Ramos (cell line): ENCODE measurements around the gene SYPL1.

Experiments used
- in situ Hi-C: fragments of 300-500 bp; cut with MboI; formaldehyde crosslinking; loops from one replicate; pipeline ENCODE4 v1.14.3; 2022; ENCODE audit warnings: low sequenced_read_pairs; ENCODE audit not compliant: unreplicated experiment

Gene SYPL1

DNA sequence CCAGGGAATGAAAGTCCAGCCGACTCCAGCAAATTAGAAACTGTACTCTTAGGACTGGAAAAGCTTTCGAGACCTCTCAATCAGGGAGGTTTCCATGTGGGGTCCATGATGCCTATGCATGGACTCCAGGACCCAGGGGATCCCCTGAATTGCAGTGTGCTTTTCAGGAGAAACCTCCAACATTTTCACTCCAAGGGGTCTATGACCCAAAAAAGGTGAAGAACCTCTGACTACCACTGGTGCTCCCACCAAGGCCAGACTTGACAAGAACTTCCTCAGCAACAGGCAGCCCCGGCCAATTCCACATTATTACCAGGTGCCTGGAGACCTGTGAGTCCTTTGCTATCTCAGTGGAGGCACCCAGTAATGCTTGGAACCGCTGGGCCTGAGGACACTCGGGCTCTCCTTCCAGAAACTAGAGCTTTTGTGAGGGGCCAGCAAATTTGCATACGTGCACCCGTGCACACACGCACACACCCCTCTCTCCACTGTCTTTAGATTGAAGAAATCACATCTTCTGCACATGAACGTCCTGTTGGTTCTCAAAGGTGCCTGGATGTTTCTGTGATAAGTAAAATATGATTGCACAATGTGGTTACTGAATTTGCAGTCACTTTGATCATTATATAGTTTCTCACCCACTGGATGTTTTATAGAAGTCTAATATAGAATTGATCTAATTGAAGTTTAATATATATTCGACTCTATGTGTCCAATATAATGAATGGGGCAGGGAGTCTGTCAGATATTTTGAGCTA is 54.7 kb downstream of the SYPL1 start:
- in situ Hi-C loops, result loop anchor here (25.0 kb wide), 1 partner anchor 1030 kb away; no protein-coding TSS in a partner anchor

DNA sequence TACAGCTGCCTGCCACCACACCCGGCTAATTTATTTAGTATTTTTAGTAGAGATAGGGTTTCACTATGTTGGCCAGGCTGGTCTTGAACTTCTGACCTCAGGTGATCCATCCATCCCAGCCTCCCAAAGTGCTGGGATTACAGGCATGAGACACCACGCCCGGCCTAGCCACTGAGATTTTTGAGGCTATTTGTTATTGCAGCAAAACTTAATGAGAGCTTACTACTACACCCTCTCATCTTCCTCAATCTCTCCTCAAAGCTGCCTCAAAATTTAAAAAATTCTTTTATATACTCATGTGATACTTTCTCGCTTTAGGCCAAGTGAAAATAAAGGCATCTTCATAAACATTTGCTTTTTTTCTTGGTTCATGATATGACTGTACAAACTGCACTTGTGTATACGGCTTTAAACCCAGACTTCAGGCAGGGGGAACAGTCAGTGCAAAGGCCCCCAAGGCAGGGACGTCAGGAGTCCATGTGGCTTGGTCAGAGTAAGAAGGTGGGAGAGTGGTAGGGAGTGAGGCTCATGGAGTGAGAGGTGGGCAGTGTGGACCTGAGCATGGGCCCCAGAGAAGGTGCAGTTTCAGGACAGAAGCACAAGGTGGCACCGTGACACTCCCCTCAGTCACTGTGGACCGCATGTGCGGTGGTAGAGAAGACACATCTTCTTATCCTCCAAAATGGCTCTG is 55.5 kb downstream of the SYPL1 start:
- in situ Hi-C loops, result loop anchor here (25.0 kb wide), 1 partner anchor 1031 kb away; no protein-coding TSS in a partner anchor

DNA sequence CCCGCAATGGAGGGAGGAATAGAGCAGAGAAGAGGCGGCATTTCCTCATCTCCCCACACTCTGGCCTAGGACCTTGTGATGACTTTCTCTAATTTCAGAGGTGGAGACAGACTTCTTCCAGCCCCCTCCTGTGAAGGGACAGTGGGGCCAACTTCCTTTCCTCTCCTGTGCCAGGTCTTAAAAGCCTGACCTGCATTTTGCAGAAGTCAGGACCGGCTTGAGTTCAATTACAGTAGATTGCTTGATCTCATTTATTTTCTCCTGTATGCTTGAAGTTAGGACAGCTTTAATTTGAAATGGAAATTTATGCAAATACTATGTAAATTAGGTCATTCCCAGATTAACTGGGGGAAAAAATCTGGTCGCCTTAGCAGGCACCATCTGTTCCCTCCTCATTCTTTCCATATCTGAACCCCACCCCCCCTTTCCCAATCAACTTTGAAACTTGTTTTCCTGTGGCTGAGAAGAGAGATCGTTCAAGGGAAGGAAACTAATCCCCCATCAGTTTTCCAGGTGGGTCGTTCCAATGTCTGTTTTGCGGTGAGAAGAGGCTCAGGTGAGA is 57.1 kb downstream of the SYPL1 start:
- in situ Hi-C loops, result loop anchor here (5.0 to 25.0 kb wide), 2 partner anchors 97 to 1032 kb away; no protein-coding TSS in a partner anchor

DNA sequence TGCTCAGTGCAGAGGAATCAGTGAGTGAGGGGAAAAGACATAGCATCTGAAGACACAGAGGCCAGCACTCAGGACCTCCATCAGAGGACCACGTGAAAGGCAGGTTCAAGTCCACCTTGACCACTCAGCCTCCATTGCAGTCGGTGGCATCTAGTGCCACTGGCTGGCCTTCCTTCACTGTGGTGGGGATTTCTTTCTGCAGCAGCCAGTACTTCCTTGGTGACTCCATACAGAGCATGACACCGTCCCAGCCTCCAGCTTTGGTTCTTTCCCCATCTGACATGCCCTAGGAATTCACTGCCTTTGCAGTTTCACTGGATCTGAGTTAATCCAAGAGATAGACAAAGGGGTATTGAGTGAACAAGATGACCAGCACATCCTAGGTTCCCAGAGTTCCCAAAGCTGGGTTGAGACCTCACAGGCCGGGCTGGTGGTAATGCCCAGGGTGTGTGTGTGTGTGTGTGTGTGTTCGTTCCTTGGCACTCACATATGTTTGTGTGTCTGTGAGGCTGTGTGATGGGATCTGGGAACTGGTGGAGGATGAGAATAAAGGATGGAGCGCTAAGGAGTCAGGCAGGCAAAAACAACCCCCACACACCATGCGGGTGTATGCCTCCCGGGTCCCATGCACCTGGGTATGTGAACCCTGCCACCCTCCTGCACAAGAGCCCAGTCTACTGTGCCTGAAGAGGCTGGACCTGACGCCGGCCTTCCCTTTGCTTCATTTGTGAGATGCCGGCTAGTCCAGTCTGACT is 57.8 kb downstream of the SYPL1 start:
- in situ Hi-C loops, result loop anchor here (5.0 to 25.0 kb wide), 2 partner anchors 98 to 1033 kb away; no protein-coding TSS in a partner anchor

DNA sequence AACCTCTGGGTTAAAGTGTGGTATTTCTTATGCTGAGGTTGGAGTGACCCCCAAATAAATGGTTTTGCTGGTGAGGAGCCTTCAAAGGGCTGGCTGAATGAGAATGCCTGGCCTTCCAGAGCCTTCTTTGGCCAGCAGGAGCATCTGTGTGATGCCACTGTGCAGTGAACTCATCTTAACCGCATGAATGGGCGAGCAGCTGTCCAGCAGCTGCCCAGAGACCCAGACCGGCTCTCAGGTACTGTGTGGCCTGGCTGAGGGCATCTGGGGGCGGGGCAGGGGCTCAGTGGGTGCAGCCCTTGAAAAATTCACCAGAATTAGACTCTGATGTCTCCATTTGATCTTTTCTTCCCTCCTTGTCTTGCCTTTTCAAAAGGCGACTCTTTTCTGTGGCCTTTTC is 59.0 kb downstream of the SYPL1 start:
- in situ Hi-C loops, result loop anchor here (5.0 to 25.0 kb wide), 2 partner anchors 99 to 1034 kb away; no protein-coding TSS in a partner anchor

DNA sequence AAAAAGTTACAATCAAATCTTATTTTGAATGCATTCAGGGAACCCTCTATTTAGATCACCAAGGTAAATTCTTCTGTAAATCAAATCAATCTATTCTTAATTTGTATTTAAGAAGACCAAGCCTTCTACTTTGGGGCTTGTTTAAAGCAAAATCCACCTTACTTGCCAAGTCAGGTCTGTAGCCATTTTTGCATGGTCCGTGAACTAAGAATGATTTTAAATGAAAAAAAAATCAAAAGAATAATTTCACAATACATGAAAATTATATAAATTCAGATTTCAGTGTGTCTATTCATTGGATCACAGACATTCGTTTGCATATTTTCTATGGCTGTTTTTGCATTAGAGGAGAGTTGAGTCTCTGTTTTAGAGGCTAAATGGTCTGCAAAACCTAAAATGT is 59.4 kb downstream of the SYPL1 start:
- in situ Hi-C loops, result loop anchor here (5.0 to 25.0 kb wide), 2 partner anchors 100 to 1035 kb away; no protein-coding TSS in a partner anchor

DNA sequence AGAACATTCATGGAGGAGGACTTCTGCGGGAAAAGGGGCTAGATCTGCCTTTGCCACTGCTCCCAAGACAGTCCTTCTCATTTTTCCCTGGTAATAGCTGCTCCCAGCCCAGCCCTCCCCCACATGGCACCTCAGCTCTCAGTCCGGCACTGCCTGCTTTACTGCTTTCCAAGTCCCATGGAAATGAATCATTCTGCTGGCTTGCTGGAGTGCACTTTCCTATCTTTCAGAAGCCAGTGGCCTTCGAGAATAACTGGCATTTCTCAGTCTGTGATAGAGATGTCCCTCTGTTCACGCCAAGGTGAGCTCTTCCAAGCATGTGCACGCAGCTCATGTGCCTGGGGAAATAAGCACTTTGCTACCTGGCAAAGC is 61.4 kb downstream of the SYPL1 start:
- in situ Hi-C loops, result loop anchor here (5.0 to 25.0 kb wide), 2 partner anchors 102 to 1037 kb away; no protein-coding TSS in a partner anchor

DNA sequence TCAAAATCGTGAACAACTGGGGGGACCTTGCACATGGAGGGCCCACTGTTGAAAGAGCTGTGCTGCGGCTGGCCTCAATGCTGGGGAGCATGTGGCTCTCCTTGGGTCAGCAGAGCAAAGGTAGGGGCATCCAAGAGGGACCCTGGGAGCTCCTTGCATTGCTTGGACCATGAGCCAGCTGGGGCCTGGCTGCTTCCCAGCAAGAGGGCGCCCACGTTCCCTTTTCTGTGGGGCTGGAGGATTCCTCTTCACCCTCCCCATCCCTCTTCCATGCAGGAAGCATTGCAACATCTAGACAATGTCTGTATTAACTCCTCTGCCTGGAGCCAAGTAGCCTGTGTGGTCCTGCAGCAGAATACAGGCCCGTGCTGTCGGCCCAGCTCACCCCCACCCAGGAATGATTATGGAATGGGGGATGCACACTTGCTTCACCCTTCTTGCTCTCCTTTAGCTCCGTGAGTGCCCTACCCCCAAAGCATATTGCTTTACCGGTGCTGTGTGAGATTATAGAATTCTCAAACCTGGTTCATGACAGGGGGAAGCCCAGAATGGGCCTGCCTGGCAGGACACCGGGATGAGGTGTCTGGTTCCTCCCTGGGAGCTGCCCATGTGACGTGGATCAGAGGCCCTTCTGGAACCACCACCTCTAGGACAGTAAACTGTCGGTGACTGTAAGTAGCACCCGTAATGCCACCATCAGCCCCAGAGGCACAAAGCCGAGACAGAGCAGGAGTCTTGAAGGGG is 61.9 kb downstream of the SYPL1 start:
- in situ Hi-C loops, result loop anchor here (5.0 to 25.0 kb wide), 2 partner anchors 102 to 1037 kb away; no protein-coding TSS in a partner anchor

DNA sequence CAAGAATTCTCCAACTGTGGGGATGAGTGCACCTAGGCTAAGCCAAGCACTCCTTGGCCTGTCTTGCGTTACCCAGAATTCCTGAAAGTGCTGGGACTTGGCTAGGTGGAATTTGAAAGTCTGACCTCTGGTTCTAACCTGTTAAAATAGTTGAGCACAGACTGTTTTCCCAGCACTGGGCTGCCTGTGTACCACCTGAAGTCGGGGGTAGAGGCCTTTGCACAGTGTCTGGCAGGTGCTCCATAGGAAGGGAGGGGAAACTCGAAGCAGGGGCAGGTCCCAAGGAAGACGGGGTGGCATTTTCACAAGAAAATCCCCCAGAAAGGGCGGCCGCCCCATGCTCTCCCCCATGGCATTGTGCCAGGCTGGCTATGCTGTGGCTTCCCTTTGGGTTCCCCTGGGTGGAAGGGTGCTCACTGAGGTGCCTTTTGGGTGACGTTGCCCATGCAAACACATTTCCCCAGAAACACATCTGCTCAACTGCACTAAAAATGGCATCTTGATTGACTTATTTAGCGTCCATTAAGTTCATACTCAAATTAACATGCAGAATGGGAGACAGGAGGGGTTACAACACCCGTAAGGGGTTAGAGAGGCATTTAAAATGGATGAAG is 62.9 kb downstream of the SYPL1 start:
- in situ Hi-C loops, result loop anchor here (10.0 kb wide), 1 partner anchor 364 kb away; no protein-coding TSS in a partner anchor

DNA sequence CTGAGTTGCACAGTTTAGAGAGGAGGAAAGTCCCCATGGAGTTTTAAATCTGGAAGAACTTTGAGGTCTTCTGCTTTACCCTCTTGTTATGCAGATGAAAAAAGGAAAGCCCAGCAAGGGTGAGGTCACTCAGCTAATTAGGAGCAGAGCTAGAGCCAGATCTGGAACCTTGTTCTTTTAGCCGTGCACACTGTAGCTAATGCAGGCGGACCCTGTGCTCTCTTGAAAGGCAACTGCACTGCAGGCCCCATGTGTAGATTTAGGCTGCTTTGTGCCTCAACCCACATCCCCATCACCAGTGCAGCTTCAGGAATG is 63.4 kb downstream of the SYPL1 start:
- in situ Hi-C loops, result loop anchor here (10.0 kb wide), 1 partner anchor 364 kb away; no protein-coding TSS in a partner anchor

DNA sequence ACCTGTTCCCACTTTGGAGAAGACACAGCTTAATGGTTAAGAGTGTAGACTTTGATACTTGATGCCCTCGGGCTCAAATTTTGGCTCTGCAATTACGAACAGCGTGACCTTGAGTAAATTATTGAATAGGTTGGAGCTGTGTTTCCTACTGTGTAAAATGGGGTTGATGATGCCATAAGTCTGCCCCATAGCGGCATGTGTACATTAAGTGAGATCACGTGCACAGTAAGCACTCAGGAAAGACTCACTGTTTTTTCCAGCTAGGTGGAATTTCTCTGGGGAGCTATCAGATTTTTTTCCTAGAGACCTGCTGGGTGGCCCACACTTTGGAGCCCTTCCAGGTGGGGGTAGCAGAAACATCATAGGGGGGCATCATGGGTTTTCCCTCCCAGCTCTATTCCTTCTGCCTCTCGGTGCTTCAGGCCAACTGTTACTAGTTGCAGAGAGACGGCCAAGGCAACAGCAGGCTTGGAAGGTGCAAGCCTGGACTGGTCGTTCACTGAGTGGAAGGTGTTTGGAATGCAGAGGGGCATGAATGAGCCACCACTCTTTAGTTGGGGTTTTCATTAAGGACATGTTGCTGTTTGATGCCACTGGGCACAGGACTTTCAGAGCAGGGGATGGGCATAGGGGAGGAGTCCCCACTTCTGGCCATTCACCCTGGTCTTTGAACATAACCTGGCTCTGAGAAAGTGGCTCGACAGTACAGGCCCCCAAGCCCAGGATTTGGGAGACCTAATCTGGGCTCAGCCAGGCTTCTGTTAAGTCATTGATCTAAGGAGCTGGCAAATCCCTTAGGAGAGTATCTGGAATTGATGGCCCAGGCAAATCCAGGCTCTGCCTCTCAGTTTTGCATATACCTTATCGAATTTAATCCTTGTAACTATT is 64.0 kb downstream of the SYPL1 start:
- in situ Hi-C loops, result loop anchor here (10.0 kb wide), 1 partner anchor 363 kb away; no protein-coding TSS in a partner anchor

DNA sequence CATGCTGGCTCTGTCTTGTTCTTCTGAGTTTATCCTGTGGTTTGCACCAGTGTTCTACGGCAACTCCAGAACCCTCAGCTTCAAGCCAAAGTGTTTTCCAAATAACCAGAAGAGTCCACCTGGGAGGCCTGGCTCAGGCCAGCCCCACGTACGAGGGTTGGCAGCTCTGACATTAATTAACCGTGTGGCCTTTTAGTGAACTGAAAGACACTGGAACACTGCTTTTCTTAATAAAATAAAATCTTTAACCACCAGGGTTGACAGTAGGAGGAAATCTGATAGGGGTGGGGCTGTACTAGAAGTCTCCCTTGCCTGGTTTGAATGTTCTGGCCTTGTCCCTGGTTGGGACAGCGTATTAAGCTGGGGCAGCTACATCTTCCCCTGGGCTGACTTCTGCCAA is 64.9 kb downstream of the SYPL1 start:
- in situ Hi-C loops, result loop anchor here (10.0 kb wide), 1 partner anchor 362 kb away; no protein-coding TSS in a partner anchor

DNA sequence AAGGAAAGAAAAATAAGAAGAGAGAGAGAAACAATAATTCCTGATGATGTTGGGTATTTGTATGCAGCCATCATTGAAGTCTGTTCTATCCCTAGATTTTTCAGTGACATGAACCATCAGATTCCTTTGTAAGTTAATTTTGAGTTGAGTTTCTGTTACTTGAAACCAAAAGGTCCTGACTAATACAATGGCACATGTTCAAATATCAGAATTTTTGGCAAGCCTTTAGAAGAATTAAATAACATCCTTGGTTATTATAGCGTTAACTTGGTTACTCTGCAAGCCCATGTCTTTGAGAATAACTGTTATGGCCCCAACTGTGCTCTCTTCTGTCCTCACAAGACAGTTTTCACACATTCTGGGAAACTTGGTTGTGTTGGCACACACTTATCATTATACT is 66.5 kb downstream of the SYPL1 start:
- in situ Hi-C loops, result loop anchor here (10.0 kb wide), 1 partner anchor 361 kb away; no protein-coding TSS in a partner anchor

DNA sequence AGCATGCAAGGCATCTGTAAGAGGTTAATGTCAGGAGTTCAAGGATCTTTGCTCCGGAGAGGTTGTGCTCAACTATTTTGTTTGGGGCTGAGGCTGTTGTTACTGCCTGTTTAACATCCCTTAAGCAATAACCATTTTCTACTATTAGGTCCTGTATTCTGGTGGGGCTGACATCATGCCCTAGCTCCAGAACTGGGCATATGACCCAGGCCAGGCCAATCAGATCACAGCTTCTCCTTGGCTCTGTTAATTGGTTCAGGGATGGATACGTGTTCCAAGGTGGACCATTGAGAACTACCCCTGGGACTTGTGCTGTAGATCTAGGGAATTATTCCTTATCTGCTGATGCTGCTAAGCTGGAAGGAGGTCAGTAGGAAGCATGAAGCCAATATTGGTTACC is 67.0 kb downstream of the SYPL1 start:
- in situ Hi-C loops, result loop anchor here (10.0 kb wide), 1 partner anchor 360 kb away; no protein-coding TSS in a partner anchor

DNA sequence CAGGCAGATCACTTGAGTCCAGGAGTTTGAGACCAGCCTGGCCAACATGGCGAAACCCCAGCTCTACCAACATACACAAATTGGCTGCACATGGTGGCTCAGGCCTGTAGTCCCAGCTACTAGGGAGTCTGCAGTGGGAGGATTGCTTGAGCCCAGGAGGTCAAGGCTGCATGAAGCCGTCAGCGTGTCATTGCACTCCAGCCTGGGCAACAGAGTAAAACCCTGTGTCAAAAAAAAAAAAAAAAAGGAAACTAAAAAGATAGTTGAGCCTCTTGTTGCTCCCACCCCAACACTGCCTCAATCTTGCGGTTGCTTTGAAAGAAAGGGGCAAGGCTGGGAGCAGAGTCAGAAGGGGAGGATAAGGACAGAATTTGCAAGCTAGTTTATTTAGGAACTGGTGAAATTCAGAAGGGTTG is 69.9 kb downstream of the SYPL1 start:
- in situ Hi-C loops, result loop anchor here (5.0 to 10.0 kb wide), 3 partner anchors 105 to 357 kb away; no protein-coding TSS in a partner anchor

DNA sequence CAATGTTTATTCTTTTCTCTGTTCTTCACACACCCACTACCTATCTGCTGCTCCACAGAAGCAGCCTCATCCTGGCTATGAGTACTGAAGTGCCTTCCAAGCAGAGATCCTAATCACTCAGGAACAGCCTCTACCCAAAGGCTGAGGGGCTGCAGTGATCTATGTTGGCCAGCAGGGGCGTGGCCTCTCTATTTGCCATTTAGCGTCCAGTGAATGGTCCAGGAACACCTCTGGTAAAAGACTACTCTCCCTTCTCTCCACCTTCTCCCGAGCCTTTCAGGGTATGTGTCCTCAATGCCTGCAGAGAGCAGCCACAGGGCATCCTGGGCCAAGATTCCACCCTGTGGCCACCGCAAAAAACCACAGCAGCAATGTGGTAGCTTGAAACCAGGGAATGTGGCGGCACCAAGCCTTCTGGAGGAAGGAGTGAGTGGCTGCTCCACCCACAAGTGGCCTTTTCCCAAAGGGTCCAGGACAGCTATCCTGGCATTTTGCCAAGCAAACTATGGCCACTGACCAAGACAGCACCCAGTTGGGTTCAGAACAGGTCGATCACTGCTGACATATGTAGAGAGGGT is 70.9 kb downstream of the SYPL1 start:
- in situ Hi-C loops, result loop anchor here (5.0 to 10.0 kb wide), 3 partner anchors 104 to 356 kb away; no protein-coding TSS in a partner anchor
